GM12878 (cell line): Measurements from ENCODE around the gene MSS51. TPM values are rescaled to one million over a fixed set of nuclear protein-coding genes. Genes with fewer than 3 reads are reported as not detected.

Experiments
- ATAC-seq: fragments of 200-7000 bp; cut with Tn5 transposase; 3 replicates; pipeline ENCODE4 v1.9.1; 2020; ENCODE audit warnings: mild to moderate bottlenecking, moderate library complexity
- BruUV-seq: library from RNA; stranded (reverse); fragments of 400-500 nt; replicated peaks from 2 replicates; lab custom pipeline; 2021; lab: Mats Ljungman, UMichigan
- CTCF ChIA-PET: fragments of 300-600 bp; sonication (Branson Sonifier 250); formaldehyde crosslinking; extraction: SDS; loops from one replicate; lab custom pipeline; 2021; ENCODE audit warnings: inconsistent platforms; lab: Yijun Ruan, JAX
- POLR2A ChIA-PET: fragments of 350-600 bp; formaldehyde crosslinking; extraction: SDS; loops from one replicate; lab custom pipeline; 2021; ENCODE audit warnings: inconsistent platforms; lab: Charles Lee
- RAD21 ChIA-PET: fragments of 300-600 bp; sonication (Branson Sonifier 250); formaldehyde crosslinking; loops from one replicate; lab custom pipeline; 2023; ENCODE audit warnings: antibody characterized with exemption; ENCODE audit not compliant: unreplicated experiment; lab: Charles Lee
- SMC1A ChIA-PET: fragments of 300-600 bp; sonication (Branson Sonifier 250); formaldehyde crosslinking; loops from one replicate; lab custom pipeline; 2023; ENCODE audit not compliant: unreplicated experiment, uncharacterized antibody; lab: Charles Lee
- DNase-seq: peaks from one replicate; pipeline ENCODE4 v3.0.0-alpha.2; 2011; ENCODE audit warnings: low read depth, low spot score
- FAIRE-seq: peaks from 3 replicates; lab custom pipeline; 2011; peaks lifted over from hg19 to GRCh38; lab: Jason Lieb, UNC
- H2AFZ ChIP-seq: 2 replicates; pipeline ENCODE4 v1.6.0; 2011; ENCODE audit warnings: low read depth, low read length, control low read depth; ENCODE audit not compliant: control insufficient read depth
- H3K27ac ChIP-seq: 2 replicates; pipeline ENCODE4 v1.5.1; 2011; ENCODE audit warnings: control low read depth; ENCODE audit not compliant: control insufficient read depth, insufficient read depth
- H3K27me3 ChIP-seq, 2 experiments: replicated peaks in 1 of 2; 2 replicates each; pipeline versions ENCODE4 v1.6.0 to v1.6.1; 2011; ENCODE audit warnings: low read length in 1 of 2; ENCODE audit not compliant: control insufficient read depth in 2 of 2, insufficient read depth in 2 of 2
- H3K36me3 ChIP-seq, 2 experiments: 2 replicates each; pipeline ENCODE4 v1.5.1; 2011; ENCODE audit warnings: low read length in 1 of 2; ENCODE audit not compliant: control insufficient read depth in 2 of 2, insufficient read depth in 2 of 2
- H3K4me1 ChIP-seq: 2 replicates; pipeline ENCODE4 v1.6.1; 2011; ENCODE audit warnings: mild to moderate bottlenecking, low read length, moderate library complexity, mixed read lengths; ENCODE audit not compliant: control insufficient read depth, insufficient read depth
- H3K4me2 ChIP-seq: 2 replicates; pipeline ENCODE4 v1.6.0; 2011; ENCODE audit warnings: control low read depth; ENCODE audit not compliant: control insufficient read depth, insufficient read depth
- H3K4me3 ChIP-seq: fragments of 200-600 bp; sonication (generic); 2 replicates; pipeline ENCODE4 v1.5.1; 2016
- H3K79me2 ChIP-seq: 2 replicates; pipeline ENCODE4 v1.6.0; 2011; ENCODE audit warnings: low read length; ENCODE audit not compliant: control insufficient read depth, insufficient read depth
- H3K9ac ChIP-seq: 2 replicates; pipeline ENCODE4 v1.8.0; 2011; ENCODE audit warnings: low read length, control low read depth, mixed read lengths; ENCODE audit not compliant: control insufficient read depth, insufficient read depth
- H3K9me3 ChIP-seq: replicated peaks from 3 replicates; pipeline ENCODE4 v1.5.1; 2011; ENCODE audit warnings: mild to moderate bottlenecking, low read length; ENCODE audit not compliant: control insufficient read depth, insufficient read depth
- H4K20me1 ChIP-seq: 2 replicates; pipeline ENCODE4 v1.6.0; 2011; ENCODE audit not compliant: control insufficient read depth, insufficient read depth
- BHLHE40 ChIP-seq, 2 experiments: fragments of 450-650 bp in 1 of 2; IDR thresholded peaks; 2 replicates each; pipeline ENCODE4 v1.6.1; 2011 to 2017; ENCODE audit warnings: low read depth in 2 of 2, borderline replicate concordance in 1 of 2, improper control_type of control experiment in 1 of 2, low read length in 1 of 2, mild to moderate bottlenecking in 1 of 2
- JUNB ChIP-seq: IDR thresholded peaks from 2 replicates; pipeline ENCODE4 v1.6.1; 2016; ENCODE audit warnings: antibody characterized with exemption, mild to moderate bottlenecking
- POLR2A ChIP-seq: IDR thresholded peaks from 2 replicates; pipeline ENCODE4 v1.6.1; 2011; ENCODE audit warnings: low read depth, mild to moderate bottlenecking, low read length
- REST ChIP-seq: IDR thresholded peaks from 2 replicates; pipeline ENCODE4 v1.6.1; 2012; ENCODE audit warnings: mild to moderate bottlenecking, low read depth, low read length
- SIX5 ChIP-seq: IDR thresholded peaks from 2 replicates; pipeline ENCODE4 v1.6.1; 2011; ENCODE audit warnings: mild to moderate bottlenecking, low read depth, low read length, moderate library complexity; ENCODE audit not compliant: severe bottlenecking
- WGBS: methylation state at CpG from one replicate; pipeline ENCODE4 v1.1.6; 2016; ENCODE audit warnings: low lambda C conversion rate; ENCODE audit not compliant: insufficient replicate concordance, insufficient coverage; ENCODE audit errors: missing lambda C conversion rate; 5-methylcytosine and 5-hydroxymethylcytosine counted together
- in situ Hi-C: fragments of 300-500 bp; cut with MboI; formaldehyde crosslinking; loops from 9 replicates; pipeline ENCODE4 v1.14.3; 2018; ENCODE audit warnings: mixed read lengths
- intact Hi-C: fragments of 100-400 bp; cut with micrococcal nuclease; formaldehyde crosslinking; loops from one replicate; pipeline ENCODE4 v1.14.2; 2022; ENCODE audit not compliant: unreplicated experiment
- polyA plus RNA-seq, 11 experiments: library from polyadenylated mRNA; depleted of rRNA in 4 of 11; unstranded in 6 of 11; stranded (reverse) in 5 of 11; fragments of >200 nt; fragmentation: Nextera tagmentation in 4 of 11; fragmentation: Illumina TruSeq in 1 of 11; extraction: Ambion mirVana in 4 of 11; extraction: Trizol in 1 of 11; gene quantifications; 1 replicate in 1 of 11; 2 replicates in 10 of 11; pipeline versions ENCODE4 v1.2.1 to v1.2.3, GENCODE V29; 2011 to 2016; ENCODE audit warnings: inconsistent platforms in 2 of 11, missing spikeins in 2 of 11, low read depth in 1 of 11
- total RNA-seq, 4 experiments: library from RNA; depleted of rRNA in 3 of 4; stranded (reverse); fragments of >200 nt in 3 of 4; fragmentation: Illumina TruSeq in 1 of 4; extraction: Trizol in 1 of 4; gene quantifications; 2 replicates each; pipeline versions ENCODE4 v1.2.1 to v1.2.3, GENCODE V29; 2013 to 2021
- TF ChIP-seq, protein P1 (sequence below): fragments of 450-650 bp; IDR thresholded peaks from 2 replicates; pipeline ENCODE4 v1.6.1; 2017; ENCODE audit warnings: low read depth, mild to moderate bottlenecking, moderate library complexity

MSS51 gene
- total and polyA plus RNA-seq, 10 of the 15 experiments (the other 5 are each of a cell fraction or from before 2014, with no cell fraction given): 0.06 to 2.1 (median 1.5) TPM

GRCh38 chr10:73471226-73471625 lies 37.9 kb upstream of the MSS51 start:
- Histone ChIP-seq H3K4me3 (no peak overlapping the region), H2AFZ (no peak overlapping the region), H3K9me3 (no peaks in the 10 kb centered on the region), H4K20me1 (no peaks in the 10 kb centered on the region), H3K4me2 (no peak overlapping the region), H3K27ac (no peak overlapping the region), H3K9ac (no peak overlapping the region), H3K36me3 (peaks cover 0 to 2% of the 10 kb centered on the region in 2 experiments), H3K27me3 (no peaks in the 10 kb centered on the region), H3K4me1 (no peaks in the 10 kb centered on the region), H3K79me2 (no peaks in the 10 kb centered on the region)
- 94% methylated on average over 3 of the region's 3 CpGs for WGBS
- no TSS peak for BruUV-seq
- SMC1A ChIA-PET: interaction anchor here (1.1 to 1.3 kb wide), 2 partner anchors 21 to 23 kb away, joined by 3 read pairs; no protein-coding TSS in a partner anchor
- DNase-seq: no peak
- no peak for ATAC-seq
- intact Hi-C loops: no loop called here
- CTCF ChIA-PET: interaction anchor here (0.6 to 1.1 kb wide), 3 partner anchors 13 to 1755 kb away, joined by 3 read pairs; no protein-coding TSS in a partner anchor
- POLR2A ChIA-PET: no interaction called here
- FAIRE-seq: no peak
- RAD21 ChIA-PET: no interaction called here
- TF ChIP-seq SIX5 (no peak), BHLHE40 (IDR thresholded peaks at IDR 0.05; ENCODE audit: borderline replicate concordance in 1 of 2, low read depth in 2 of 2, low read length in 1 of 2) (no peak), POLR2A (no peak), JUNB (no peak), REST (no peak)
- TF ChIP-seq, protein P1, sequence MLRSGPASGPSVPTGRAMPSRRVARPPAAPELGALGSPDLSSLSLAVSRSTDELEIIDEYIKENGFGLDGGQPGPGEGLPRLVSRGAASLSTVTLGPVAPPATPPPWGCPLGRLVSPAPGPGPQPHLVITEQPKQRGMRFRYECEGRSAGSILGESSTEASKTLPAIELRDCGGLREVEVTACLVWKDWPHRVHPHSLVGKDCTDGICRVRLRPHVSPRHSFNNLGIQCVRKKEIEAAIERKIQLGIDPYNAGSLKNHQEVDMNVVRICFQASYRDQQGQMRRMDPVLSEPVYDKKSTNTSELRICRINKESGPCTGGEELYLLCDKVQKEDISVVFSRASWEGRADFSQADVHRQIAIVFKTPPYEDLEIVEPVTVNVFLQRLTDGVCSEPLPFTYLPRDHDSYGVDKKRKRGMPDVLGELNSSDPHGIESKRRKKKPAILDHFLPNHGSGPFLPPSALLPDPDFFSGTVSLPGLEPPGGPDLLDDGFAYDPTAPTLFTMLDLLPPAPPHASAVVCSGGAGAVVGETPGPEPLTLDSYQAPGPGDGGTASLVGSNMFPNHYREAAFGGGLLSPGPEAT: no peak
- in situ Hi-C loops: no loop called here
